ENCODE results near the gene GLMP.
A peak's percentile ranks its signal among the peaks of the same experiment; 100 is the strongest.

Gene GLMP

DNA sequence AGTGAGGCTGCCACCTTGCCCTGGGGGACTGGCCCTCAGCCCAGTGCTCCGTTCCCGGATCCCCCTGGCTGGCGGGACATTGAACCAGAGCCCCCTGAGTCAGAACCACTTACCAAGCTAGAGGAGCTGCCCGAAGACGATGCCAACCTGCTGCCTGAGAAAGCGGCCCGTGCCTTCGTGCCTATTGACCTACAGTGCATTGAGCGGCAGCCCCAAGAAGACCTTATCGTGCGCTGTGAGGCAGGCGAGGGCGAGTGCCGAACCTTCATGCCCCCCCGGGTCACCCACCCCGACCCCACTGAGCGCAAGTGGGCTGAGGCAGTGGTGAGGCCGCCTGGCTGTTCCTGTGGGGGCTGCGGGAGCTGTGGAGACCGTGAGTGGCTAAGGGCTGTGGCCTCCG is 10.0 kb downstream of the GLMP start:
- no peak for DNase-seq (ENCODE audit: low read depth)

DNA sequence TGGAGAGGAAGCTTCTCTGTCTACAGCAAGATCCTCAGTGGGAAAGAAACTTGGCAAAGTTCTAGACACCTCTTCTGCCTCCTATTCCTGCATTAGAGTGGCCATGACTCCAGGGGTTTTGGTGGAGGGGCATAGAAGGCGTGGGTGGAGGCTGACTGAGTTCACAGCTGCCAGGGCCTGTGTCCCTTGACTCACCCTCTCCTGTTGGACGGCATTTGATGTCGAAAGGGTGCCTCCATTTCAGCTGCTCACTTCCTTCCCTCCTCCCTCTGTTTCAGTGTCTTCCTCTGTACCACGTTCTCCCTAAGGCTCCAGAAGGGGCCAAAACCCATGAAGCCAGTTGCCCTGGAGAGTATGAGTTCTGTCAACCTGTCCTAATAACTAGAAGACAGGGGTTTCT is 10.7 kb downstream of the GLMP start:
- no peak for DNase-seq (ENCODE audit: low read depth)

DNA sequence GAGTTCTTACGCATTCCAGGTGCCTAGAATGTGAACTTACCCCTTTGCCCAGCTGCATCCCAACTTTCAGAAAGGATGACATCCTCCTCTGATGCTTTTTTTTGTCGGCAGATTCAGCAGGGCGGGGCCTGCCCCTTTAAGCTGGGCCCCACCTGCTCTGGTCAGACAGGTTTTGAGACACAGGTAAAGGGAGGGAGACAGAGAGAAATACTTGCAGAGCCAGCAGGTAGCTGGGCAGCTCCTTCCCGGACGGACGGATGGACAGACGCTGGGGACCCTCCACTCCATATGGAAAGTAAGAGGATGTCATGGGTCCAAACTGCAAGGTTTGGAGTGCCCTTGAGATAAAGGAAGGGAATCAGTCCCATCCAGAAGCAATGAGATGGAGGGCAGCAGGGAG is 11.4 kb downstream of the GLMP start, which contains the start of gene TMEM79:
Gene TMEM79 (plus strand): TSS at position 214 of the 400 bp plus-strand sequence. CDS start 902 bp downstream, outside the sequence.
- no peak for DNase-seq (ENCODE audit: low read depth)

GRCh38 chr1:156283521-156283920 is 12.0 kb downstream of the GLMP start:
- DNase-seq (ENCODE audit: low read depth): no peak

DNA sequence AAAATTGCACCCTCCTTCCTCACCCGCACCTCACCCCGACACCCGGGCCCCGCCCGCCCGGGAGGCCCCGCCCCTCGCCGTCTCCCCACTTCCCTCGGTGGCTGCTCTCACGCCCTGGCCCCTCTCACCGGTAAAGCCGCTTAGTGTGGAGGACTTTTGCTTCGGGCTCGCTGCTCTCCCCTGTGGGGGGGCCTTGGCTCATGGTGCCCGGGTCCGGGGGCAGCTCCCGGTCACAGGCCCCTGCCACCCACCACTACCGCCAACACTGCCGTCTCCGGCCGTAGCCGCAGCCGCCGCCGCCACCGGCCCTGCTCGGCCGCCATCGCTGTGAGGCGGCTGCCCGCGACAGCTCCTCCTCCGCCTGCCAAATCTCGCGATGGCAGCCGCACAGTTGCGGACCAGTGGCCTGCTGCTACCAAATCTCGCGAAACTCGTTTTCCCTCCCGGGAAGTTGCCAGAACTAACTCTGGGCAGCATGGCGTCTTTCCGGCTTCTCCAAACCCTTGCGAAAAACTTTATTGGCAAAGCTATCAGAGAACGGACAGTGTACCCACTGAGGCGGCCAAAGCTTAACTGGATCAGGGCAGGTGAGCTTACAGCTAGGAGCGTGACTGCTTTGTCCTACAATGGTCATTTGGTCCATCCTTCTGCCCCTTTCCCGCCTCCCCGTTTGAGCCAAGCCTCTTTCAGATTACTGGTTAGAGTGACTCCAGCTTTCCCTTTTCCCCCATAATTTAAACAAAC is 12.8 kb downstream of the GLMP start, which contains the start of gene SMG5:
Gene SMG5 (minus strand): TSS at position 347 of the 744 bp plus-strand sequence. CDS start 145 bp downstream, at position 202.
- peak; percentile 92 for DNase-seq (ENCODE audit: low read depth)

GRCh38 chr1:156281693-156282478 is 13.6 kb downstream of the GLMP start:
- DNase-seq (ENCODE audit: low read depth): peak; percentile 12

- peak; percentile 54 for DNase-seq (ENCODE audit: low read depth)
These were observed 14.2 kb downstream of the GLMP start for GRCh38 chr1:156281281-156281680.

GRCh38 chr1:156279837-156280236 is 15.6 kb downstream of the GLMP start:
- no peak for DNase-seq (ENCODE audit: low read depth)

DNA sequence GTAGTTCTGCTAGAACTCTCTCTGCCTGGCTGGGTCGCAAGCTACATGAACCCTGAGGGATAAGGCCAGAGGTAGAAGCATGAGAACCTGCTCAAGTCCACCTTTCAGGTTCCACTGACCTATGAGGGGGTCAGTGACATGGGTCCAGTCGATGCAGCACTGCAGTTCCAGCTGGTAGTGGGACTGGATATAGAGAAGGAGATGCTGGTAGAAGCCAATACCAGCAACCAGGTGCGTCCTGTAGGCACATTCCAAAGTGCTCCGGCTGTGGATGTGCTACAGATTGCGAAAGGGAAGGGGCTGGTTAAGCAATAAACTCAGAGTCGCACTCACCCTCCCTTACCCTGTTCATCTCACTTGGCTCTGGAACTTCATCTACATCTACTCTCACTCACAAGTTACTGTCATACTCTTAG is 18.5 kb downstream of the GLMP start:
- DNase-seq (ENCODE audit: low read depth): no peak

GRCh38 chr1:156276532-156276931 is 18.9 kb downstream of the GLMP start:
- no peak for DNase-seq (ENCODE audit: low read depth)

DNA sequence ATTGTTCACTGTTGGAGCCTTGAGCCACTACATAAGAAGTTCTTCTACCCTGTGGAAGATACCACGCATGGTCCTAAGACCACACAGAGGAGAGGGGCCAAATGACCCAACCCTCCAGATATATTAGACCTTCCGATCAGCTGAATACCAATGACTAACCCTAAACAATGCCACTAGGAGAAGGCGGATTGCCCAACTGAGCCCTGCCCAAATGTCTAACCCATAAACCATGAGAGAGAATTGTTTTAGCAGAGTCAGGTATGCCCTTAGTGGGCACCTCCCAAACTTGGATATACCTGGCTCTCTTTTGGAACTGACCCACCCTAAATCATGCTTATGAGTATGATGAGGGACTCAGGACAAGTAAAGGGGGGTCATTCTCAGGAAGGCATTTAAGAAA is 25.2 kb downstream of the GLMP start:
- no peak for DNase-seq (ENCODE audit: low read depth)

GRCh38 chr1:156268336-156268735 is 27.1 kb downstream of the GLMP start:
- DNase-seq (ENCODE audit: low read depth): no peak

GRCh38 chr1:156266051-156266450 is 29.4 kb downstream of the GLMP start:
- DNase-seq (ENCODE audit: low read depth): no peak

GRCh38 chr1:156263288-156263655 is 32.2 kb downstream of the GLMP start:
- DNase-seq (ENCODE audit: low read depth): no peak

- DNase-seq (ENCODE audit: low read depth): no peak
These were observed 32.8 kb downstream of the GLMP start for GRCh38 chr1:156262461-156263287.

GRCh38 chr1:156260896-156261295 is 34.6 kb downstream of the GLMP start:
- DNase-seq (ENCODE audit: low read depth): no peak

GRCh38 chr1:156259805-156260204 is 35.7 kb downstream of the GLMP start:
- no peak for DNase-seq (ENCODE audit: low read depth)

GRCh38 chr1:156258859-156259258 is 36.6 kb downstream of the GLMP start:
- DNase-seq (ENCODE audit: low read depth): no peak

DNA sequence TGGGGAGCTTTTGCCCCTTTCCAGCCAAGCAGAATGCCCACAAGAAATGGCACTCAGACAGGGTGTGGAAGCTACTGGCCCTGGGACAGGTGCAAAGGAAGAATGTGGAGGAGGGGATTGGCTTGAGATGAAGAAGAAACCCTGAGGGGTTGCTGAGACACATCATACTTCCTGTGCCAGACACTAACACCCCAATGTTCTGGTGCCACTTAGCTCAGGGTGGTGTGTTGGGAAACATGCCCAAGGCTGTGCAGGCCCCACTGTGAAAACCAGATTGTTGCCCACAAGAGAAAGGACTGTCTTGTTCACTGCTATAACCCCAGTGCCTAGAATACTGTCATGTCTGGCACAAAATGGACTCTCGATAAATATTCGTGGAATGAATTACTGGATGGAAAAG is 37.8 kb downstream of the GLMP start:
- no peak for DNase-seq (ENCODE audit: low read depth)

DNA sequence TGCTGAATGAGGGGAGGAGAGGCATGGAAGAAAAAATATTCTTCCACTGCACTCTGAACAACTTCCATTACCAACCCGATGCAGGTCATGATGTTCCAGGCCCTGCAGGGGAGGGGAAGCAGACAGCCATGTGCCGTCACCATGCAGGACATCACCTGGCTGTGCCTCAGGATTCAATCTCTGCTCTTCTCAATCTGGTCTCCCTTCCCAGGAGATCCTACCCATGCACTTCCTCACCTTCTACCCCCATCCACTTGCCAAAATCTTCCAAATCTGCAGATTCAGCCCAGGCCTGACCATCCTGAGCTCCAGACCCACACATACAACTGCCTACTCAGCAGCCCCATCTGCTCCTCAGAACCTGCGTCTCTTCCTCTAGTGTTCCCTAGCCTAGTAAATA is 41.8 kb downstream of the GLMP start:
- DNase-seq (ENCODE audit: low read depth): no peak

GRCh38 chr1:156251527-156251926 is 44.0 kb downstream of the GLMP start:
- no peak for DNase-seq (ENCODE audit: low read depth)

DNA sequence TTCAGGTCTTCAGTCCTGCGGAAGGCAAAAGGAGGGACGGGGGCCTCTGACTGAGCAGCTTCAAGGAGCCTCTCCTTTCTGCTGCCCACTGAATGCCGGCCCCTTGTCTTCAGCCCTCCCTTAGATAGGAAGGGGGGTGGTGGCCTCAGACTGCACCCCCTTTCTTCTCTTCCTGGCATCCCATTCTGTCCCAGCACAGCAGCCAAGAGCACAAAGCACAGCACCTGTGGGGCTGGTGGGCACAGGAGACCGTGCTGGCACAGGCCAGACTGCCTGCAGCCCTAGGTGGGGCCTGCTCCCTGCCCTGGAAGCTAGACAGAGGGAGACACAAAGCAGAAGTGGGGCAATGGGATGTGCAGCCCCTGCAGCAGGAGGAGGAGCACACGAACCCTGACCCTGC is 45.9 kb downstream of the GLMP start:
- no peak for DNase-seq (ENCODE audit: low read depth)

- no peak for DNase-seq (ENCODE audit: low read depth)
These were observed 47.2 kb downstream of the GLMP start for GRCh38 chr1:156248323-156248683.

All from activated T-cell treated with anti-CD3 and anti-CD28 coated beads for 48 hours (primary cell).